Inflammatory macrophage treated with lipopolysaccharide for 4 hours (primary cell): ENCODE measurements around the gene PHF14.
"Not testable (repeated sequence)": the region's sequence is repeated elsewhere in the genome, so short reads cannot be mapped to it uniquely, and the experiment has no call there.

Experiments used
- DNase-seq: peaks from one replicate; pipeline ENCODE4 v3.0.0-alpha.2; 2020

Gene PHF14

GRCh38 chr7:10981317-10981716 lies 7.6 kb downstream of the PHF14 start:
- DNase-seq: no peak

DNA sequence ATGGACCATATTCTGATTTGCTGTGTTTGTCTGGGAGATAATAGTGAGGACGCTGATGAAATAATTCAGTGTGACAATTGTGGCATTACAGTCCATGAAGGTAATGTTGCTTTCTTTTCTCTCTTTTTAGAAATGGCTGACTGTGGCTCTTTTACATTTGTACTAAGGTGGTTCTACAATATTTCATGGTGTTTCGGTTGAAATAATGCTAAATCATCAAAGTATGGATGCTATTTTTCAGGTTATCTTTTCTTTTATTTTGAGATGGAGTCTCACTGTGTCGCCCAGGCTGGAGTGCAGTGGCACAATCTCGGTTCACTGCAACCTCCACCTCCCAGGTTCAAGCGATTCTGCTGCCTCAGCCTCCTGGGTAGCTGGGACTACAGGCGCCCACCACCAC lies 17.1 kb downstream of the PHF14 start:
- DNase-seq: not testable (repeated sequence)

- not testable (repeated sequence) for DNase-seq
These were observed 22.0 kb downstream of the PHF14 start for GRCh38 chr7:10995482-10996166.

DNA sequence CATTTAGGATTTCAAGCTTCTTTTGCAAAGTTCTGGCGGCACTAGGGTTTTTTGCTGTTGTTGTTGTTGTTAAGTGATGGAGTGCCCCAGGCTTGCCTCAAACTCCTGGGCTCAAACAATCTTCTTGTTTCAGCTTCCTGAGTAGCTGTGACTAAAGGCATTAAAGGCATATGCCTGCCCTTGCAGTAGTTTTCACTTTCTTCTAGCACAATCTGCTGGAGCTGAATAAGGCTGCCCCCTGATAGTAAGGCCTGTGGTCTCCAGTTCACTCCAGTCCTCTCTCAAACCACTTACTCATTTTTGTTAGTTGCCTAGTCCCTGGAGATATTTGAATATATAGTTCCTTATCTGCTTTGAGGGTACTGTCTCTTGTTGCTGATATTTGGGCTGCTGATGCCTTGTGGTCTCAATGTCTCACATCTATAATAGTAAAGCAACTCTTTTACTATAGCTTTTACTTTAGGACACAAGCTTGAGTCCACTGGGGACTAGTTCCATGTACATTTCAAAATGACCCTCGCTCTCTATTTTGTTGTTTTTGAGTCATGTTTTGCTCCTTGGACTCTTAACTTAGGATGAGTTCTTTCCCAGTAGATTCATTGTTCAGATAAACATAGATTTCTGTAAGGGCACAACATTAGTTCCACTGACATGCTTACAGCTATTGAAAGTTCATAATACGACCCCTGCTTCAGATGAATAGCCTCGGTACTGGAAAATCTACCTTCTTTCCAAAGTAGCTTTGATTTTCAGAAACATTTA lies 25.5 kb downstream of the PHF14 start:
- no peak for DNase-seq

DNA sequence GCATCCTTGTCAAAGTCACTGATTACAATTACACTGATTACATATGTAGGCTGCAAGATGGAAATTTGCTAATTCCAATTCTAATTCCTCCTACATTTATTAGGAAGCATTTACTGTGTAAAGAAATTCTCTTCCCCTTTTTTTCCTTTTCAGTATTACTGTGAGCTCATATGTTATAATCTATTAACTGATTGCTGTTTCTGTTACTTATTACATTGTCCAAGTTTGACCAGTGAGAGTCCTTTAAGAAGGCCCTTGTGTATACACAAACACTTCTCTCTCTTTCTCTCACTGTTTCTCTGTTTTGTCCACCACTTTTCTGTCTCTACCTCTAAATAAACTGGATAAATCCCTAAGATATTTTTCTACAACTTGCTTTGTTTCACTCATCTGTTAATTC lies 31.5 kb downstream of the PHF14 start:
- no peak for DNase-seq

- no peak for DNase-seq
These were observed 32.6 kb downstream of the PHF14 start for GRCh38 chr7:11006291-11006690.

- DNase-seq: no peak
These were observed 36.0 kb downstream of the PHF14 start for GRCh38 chr7:11009631-11010030.

DNA sequence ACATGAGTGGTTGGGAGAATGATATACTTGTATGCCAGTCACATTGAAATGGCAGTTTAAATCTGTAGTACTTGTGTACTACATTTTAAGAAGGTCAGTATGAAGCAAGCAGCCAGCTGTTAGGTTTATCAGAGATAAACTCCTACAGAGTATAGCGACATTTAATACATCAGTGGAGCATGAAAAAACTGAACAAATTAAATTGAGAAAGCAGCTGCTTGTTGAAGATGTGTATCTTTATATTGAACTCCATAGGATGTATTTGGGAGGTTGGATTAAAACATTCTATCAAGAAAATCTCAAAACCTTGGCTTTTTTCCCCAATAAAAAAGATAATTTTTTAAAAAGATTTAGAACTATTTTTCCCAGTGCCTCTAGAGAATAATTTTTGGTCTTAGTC lies 47.8 kb downstream of the PHF14 start:
- DNase-seq: no peak

DNA sequence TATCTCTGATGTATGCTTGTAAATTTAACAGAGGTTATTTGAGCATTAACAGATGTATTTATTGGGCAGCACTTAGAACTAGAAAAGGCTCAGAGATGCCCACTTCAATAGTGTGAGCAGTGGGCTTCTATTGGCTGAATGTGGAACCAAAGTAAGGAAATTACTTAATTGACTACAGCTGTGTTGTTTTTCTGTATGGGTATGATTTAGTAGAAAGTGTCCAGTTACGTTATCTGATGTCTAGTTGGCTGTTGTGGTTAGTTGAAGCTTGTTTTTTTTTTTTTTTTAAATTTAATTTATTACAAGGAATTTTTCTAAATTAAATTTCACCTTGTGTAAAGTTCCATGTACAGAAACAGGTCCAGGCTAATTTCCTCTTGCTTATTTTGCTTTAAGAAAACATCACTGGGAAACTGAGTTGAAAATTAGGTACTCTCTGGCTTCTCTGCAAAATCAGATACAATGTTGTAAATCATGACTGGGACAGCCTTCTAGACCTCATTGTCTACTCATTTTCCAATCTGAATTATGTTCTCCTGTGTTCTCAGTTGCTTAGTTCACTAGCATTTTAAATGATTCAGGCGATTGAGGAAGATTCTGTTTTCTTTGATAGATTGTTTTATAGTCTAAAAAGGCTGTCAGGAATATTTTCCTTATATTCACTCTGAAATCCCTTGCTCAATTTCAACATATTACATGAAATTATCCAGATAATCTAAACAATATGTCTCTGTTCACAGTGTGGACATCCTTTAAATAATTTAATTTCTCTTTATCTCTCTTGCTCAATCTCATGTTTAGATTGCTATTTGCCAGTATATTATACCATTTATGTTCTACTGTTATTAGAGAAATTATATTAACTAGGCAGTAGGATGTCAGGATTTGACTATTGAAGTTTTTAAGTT lies 53.0 kb downstream of the PHF14 start:
- no peak for DNase-seq

GRCh38 chr7:11035661-11036060 lies 62.0 kb downstream of the PHF14 start:
- no peak for DNase-seq

DNA sequence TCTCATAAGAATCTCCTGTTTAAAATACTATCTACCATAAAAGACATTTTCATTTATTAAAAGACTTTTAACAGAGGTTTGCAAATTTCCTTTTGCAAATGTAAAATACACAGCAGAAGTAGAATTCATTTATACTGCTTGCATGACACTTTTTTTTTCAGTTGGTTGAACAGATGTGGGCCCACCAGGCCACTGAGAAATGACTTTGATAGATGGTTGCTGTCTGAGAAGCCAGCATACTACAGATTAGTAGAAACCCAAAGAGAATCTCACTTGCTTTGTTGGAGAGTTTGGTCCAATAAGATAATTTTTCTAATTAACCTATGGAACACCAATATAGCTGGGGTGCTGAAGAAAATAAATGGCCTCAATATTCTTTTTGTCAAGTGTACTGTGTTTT lies 66.3 kb downstream of the PHF14 start:
- no peak for DNase-seq

GRCh38 chr7:11054033-11054432 lies 80.4 kb downstream of the PHF14 start:
- no peak for DNase-seq

GRCh38 chr7:11060893-11061292 lies 87.2 kb downstream of the PHF14 start:
- DNase-seq: no peak

DNA sequence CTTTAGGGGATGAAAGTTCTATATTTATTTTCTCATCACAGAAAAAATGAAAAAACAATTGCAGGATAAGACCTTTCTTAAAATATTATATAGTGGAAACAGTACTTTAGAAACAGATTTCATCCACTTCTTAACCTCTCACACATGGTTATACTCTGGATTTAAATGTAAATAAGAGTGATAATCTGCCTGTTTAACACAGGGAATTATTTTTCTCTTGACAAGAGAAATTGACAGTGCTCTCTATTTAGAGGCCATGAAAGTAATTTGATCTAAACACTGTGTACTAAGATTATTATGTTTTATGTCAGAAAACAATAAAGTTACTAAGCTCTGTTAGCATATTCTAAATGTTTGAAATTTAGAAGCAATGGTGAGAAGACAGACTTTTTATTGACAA lies 88.4 kb downstream of the PHF14 start:
- DNase-seq: no peak

GRCh38 chr7:11069591-11069990 lies 95.9 kb downstream of the PHF14 start:
- no peak for DNase-seq

- no peak for DNase-seq
These were observed 104.1 kb downstream of the PHF14 start for GRCh38 chr7:11077816-11078215.

DNA sequence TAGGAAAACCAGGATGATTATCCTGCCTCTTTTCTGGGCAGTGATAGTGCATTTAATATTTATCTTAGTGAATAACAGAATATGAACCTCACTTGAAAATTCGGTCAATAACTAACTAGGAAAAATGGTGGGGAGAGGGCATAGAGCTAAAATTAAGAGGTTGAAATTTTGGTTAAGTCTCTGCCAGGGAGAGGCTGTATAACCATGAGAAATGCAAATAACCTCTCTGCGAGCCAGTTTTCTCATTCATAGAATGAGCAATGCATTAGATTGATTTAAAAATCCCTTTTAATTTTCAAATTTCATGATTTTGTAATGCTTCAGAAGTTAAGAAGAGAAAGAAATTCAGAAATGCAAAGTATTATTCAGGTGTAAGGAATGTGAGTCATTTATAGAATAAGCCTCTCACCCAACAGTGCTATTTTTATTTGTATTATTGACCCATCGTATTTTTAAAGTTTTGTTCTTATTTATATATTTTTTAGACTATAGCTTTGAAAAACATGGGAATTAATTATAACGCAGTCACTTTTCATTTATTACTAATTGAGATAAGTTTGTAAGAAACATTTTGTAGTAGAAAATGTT lies 104.7 kb downstream of the PHF14 start:
- no peak for DNase-seq

- DNase-seq: no peak
These were observed 106.2 kb downstream of the PHF14 start for GRCh38 chr7:11079907-11080306.

GRCh38 chr7:11082121-11082520 lies 108.4 kb downstream of the PHF14 start:
- no peak for DNase-seq

DNA sequence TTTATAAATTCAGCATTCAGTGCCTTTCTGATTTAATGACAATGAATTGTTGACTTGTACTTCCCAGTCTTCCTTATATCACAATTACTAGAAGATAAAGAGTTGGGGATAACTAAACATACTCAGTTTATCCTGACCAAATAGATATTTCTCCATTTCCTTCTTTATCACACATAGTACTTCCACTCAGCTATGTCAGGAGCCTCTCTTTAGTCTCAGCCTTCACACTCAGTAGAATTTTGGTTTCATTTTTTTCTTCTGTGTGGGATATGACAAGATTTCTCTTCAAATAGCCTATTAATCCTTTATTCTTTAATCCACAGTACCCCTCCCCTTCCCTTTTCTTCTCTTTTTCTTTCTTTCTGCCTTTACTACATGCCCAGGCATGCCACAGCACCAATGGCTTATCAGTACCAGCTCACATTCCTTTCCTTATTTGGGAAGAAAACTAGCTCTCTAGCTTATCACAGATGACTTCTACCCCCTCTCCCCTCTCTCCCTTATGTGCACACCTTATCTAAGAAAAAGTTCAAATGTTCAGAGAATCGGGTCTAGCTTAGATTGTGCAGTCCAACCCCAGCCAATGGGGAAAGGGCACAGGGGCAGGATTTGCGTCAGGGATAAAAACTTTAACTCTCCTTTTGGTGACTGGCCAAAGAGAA lies 109.0 kb downstream of the PHF14 start:
- no peak for DNase-seq

- DNase-seq: no peak
These were observed 109.5 kb downstream of the PHF14 start for GRCh38 chr7:11083214-11083568.

- no peak for DNase-seq
These were observed 130.9 kb downstream of the PHF14 start for GRCh38 chr7:11104578-11104977.

- no peak for DNase-seq
These were observed 136.0 kb downstream of the PHF14 start for GRCh38 chr7:11109659-11110058.
